Brain microvascular endothelial cell (primary cell): ENCODE data around the gene TAF1B.

Source experiments
- DNase-seq: peaks from one replicate; pipeline ENCODE4 v3.0.0-alpha.2; 2020
- H3K27ac ChIP-seq: fragments of 250-450 bp; sonication (Bioruptor Pico); 2 replicates; pipeline ENCODE4 v1.5.1; 2020; ENCODE audit warnings: mild to moderate bottlenecking, moderate library complexity
- H3K27me3 ChIP-seq: fragments of 250-450 bp; sonication (Bioruptor Pico); replicated peaks from 2 replicates; pipeline ENCODE4 v1.5.1; 2020; ENCODE audit warnings: mild to moderate bottlenecking
- H3K36me3 ChIP-seq: fragments of 250-450 bp; sonication (Bioruptor Pico); replicated peaks from 2 replicates; pipeline ENCODE4 v1.5.1; 2020; ENCODE audit warnings: mild to moderate bottlenecking
- H3K4me3 ChIP-seq: 2 replicates; pipeline ENCODE4 v1.5.1; 2011; ENCODE audit warnings: low read depth, mild to moderate bottlenecking, control low read depth, low read length, moderate library complexity
- CTCF ChIP-seq: IDR thresholded peaks from 2 replicates; pipeline ENCODE4 v1.5.1; 2011; ENCODE audit warnings: low read depth, mild to moderate bottlenecking, moderate library complexity, low read length, control low read depth, inconsistent platforms; ENCODE audit errors: missing control alignments
- in situ Hi-C: cut with HindIII; loops from 2 replicates; pipeline ENCODE4 v1.10.0; 2017; ENCODE audit warnings: low sequenced_read_pairs, low pct_ligation_motif_present

TAF1B gene

GRCh38 chr2:9802576-9802993 is 40.7 kb upstream of the TAF1B start:
- Histone ChIP-seq H3K4me3 (no peak overlapping the region), H3K27me3 (no peaks in the 10 kb centered on the region), H3K27ac (peak overlapping the region; percentile 82), H3K36me3 (no peaks in the 10 kb centered on the region)
- in situ Hi-C loops = no loop called here
- DNase-seq = no peak
- TF ChIP-seq CTCF = no peak

- in situ Hi-C loops = no loop called here
- TF ChIP-seq CTCF = no peak
- no peak for DNase-seq
- Histone ChIP-seq H3K4me3 (no peak overlapping the region), H3K27ac (no peak overlapping the region), H3K36me3 (no peaks in the 10 kb centered on the region), H3K27me3 (no peaks in the 10 kb centered on the region)
Measured at GRCh38 chr2:9803023-9803805, 40.1 kb upstream of the TAF1B start.

- no peak for TF ChIP-seq CTCF
- DNase-seq = no peak
- Histone ChIP-seq H3K36me3 (no peaks in the 10 kb centered on the region), H3K27me3 (no peaks in the 10 kb centered on the region), H3K4me3 (no peak overlapping the region), H3K27ac (no peak overlapping the region)
- in situ Hi-C loops = no loop called here
Measured at GRCh38 chr2:9805435-9806297, 37.6 kb upstream of the TAF1B start.

- TF ChIP-seq CTCF = no peak
- Histone ChIP-seq H3K36me3 (no peaks in the 10 kb centered on the region), H3K27me3 (no peaks in the 10 kb centered on the region), H3K4me3 (no peak overlapping the region), H3K27ac (no peak overlapping the region)
- DNase-seq = no peak
- in situ Hi-C loops = no loop called here
Measured at GRCh38 chr2:9806298-9806610, 37.0 kb upstream of the TAF1B start.

- no peaks in the 10 kb centered on the region for H3K27me3 ChIP-seq
- H3K36me3 ChIP-seq = no peaks in the 10 kb centered on the region
- no peak for TF ChIP-seq CTCF
- in situ Hi-C loops = no loop called here
- DNase-seq = no peak
- H3K27ac ChIP-seq = no peak overlapping the region
- no peak overlapping the region for H3K4me3 ChIP-seq
Measured at GRCh38 chr2:9806656-9807055, 36.6 kb upstream of the TAF1B start.
